Upper lobe of right lung (tissue), 1 donor: ENCODE measurements around the gene GP1BB. TPM values are rescaled to one million over a fixed set of nuclear protein-coding genes. Genes with fewer than 3 reads are reported as not detected.

Source experiments
- ATAC-seq: fragments of 200-7000 bp; cut with Tn5 transposase; one replicate; pipeline ENCODE4 v1.9.1; 2020; ENCODE audit warnings: mild to moderate bottlenecking, moderate library complexity
- DNase-seq: peaks from one replicate; pipeline ENCODE4 v3.0.0-alpha.2; 2020
- H3K27ac ChIP-seq: fragments of 200-600 bp; one replicate; pipeline ENCODE4 v1.8.0; 2022
- H3K27me3 ChIP-seq: fragments of 200-600 bp; one replicate; pipeline ENCODE4 v1.8.0; 2022; ENCODE audit warnings: mild to moderate bottlenecking
- H3K36me3 ChIP-seq: fragments of 200-600 bp; one replicate; pipeline ENCODE4 v1.8.0; 2022
- H3K4me1 ChIP-seq: fragments of 200-600 bp; one replicate; pipeline ENCODE4 v1.8.0; 2022
- H3K4me3 ChIP-seq: fragments of 200-600 bp; one replicate; pipeline ENCODE4 v1.8.0; 2022; ENCODE audit warnings: mild to moderate bottlenecking
- H3K9me3 ChIP-seq: fragments of 200-600 bp; one replicate; pipeline ENCODE4 v1.8.0; 2022
- intact Hi-C: fragments of 100-400 bp; cut with DNase I; formaldehyde crosslinking; loops from one replicate; pipeline ENCODE4 v1.11.0; 2022
- total RNA-seq: library from RNA; stranded (reverse); fragmentation: NEBNext Ultra II Directional; extraction: Animal tissue kit (Norgen Biotek cat#: 25700); gene quantifications from one replicate; pipeline ENCODE4 v1.2.1, GENCODE V29; 2021
- TF ChIP-seq, protein P1 (sequence below): fragments of 200-600 bp; IDR thresholded peaks from one replicate; pipeline ENCODE4 v1.8.0; 2022; ENCODE audit warnings: antibody characterized with exemption
- donor health status: DM: no; HTN: yes; CAD: no; lungs with severe emphysema.

The GP1BB gene
- total RNA-seq, 1 donor from 2014 or later: 1.3 TPM

DNA sequence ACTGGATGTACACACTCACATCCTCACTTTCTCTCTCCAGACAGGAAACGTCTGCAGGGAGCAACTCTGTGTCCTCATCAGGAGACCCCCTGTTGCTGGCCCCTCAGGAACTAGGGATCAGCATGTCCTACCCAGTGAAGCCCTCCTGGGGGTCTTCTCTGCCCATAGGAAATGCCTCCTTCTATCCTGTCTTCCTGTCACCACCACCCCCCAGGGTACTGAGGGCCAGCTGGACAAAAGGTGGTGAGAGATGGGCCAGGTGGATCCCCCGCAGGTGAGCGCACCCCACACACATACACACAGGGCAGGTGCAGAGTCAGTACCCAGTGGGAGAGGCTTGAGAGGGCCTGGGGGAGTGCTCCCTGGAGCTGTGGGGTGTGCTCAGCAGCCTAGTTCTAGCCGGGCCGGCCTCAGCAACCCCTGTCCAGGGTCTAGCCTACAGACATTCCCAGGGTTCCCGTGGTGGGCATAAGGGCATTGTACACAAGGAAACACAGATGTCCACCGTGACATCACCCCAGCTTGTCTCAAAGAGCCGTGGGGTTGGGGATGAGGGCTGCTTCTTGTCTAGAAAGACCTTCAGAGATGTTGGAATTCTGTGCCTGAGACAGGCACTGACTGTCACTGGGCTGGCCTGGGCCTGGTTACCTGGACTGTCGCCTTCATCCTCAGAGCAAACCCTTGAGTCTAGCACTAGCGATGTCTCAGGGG, 9.2 kb downstream of the GP1BB start:
- H3K4me3 ChIP-seq: no peak overlapping the region
- no peak overlapping the region for H3K27ac ChIP-seq
- no peaks in the 10 kb centered on the region for H3K36me3 ChIP-seq
- H3K9me3 ChIP-seq: no peaks in the 10 kb centered on the region
- no peaks in the 10 kb centered on the region for H3K27me3 ChIP-seq
- DNase-seq: no peak
- intact Hi-C loops: loop anchor here (5.0 kb wide), 1 partner anchor 180 kb away; no protein-coding TSS in a partner anchor
- TF ChIP-seq, protein P1, sequence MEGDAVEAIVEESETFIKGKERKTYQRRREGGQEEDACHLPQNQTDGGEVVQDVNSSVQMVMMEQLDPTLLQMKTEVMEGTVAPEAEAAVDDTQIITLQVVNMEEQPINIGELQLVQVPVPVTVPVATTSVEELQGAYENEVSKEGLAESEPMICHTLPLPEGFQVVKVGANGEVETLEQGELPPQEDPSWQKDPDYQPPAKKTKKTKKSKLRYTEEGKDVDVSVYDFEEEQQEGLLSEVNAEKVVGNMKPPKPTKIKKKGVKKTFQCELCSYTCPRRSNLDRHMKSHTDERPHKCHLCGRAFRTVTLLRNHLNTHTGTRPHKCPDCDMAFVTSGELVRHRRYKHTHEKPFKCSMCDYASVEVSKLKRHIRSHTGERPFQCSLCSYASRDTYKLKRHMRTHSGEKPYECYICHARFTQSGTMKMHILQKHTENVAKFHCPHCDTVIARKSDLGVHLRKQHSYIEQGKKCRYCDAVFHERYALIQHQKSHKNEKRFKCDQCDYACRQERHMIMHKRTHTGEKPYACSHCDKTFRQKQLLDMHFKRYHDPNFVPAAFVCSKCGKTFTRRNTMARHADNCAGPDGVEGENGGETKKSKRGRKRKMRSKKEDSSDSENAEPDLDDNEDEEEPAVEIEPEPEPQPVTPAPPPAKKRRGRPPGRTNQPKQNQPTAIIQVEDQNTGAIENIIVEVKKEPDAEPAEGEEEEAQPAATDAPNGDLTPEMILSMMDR: no peak
- peaks cover 3% of the 10 kb centered on the region for H3K4me1 ChIP-seq
- no peak for ATAC-seq

DNA sequence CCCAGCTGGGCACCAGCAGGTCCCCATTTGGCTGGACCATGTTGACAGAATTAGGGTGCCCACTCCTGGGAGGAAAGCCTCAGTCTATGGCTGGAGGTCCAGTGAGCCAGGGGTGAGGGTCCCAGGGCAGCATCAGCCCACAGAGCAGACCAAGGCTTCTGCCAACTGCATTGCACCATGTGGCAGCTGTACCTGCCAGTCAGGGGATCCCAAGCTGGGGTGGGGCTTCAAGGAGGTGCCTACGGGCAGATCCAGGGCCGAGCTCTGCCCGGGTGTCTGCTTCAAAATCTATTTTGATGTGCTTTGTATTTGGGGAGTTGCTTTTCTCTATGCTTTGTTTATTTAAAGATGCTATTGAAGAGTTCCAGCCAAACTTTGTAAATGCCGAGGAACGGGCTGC, 10.4 kb downstream of the GP1BB start:
- peaks cover 3% of the 10 kb centered on the region for H3K4me1 ChIP-seq
- no peak for ATAC-seq
- intact Hi-C loops: loop anchor here (5.0 kb wide), 1 partner anchor 179 kb away; no protein-coding TSS in a partner anchor

DNA sequence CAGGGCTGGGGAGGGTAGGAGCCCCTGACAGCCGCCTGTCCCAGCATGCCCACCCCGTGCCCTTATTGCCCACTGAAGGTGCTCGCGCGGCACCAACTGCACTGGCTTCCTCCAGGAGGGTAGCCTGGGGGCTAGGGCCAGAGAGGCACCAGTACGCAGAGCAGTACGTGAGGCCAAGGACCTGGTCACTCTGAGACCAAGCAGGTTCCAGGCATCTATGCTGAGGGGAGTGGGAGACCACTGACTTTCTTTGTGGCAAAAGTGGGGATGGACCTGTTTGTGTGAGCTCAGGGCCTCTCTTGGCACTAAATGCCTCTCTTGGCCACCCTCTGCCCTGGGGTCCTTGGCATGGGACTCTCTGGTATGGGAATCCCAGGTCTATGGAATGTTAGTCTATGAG, 10.8 kb downstream of the GP1BB start:
- intact Hi-C loops: loop anchor here (5.0 kb wide), 1 partner anchor 178 kb away; no protein-coding TSS in a partner anchor
- TF ChIP-seq, protein P1: no peak
- H3K27ac ChIP-seq: no peak overlapping the region
- H3K36me3 ChIP-seq: no peaks in the 10 kb centered on the region
- no peaks in the 10 kb centered on the region for H3K9me3 ChIP-seq
- H3K4me1 ChIP-seq: peaks cover 3% of the 10 kb centered on the region
- no peak overlapping the region for H3K4me3 ChIP-seq
- H3K27me3 ChIP-seq: no peaks in the 10 kb centered on the region
- ATAC-seq (no peak), DNase-seq (no peak)

More for the DNA sequence above, 10.4 kb downstream of the GP1BB start:
- no peaks in the 10 kb centered on the region for H3K9me3 ChIP-seq
- TF ChIP-seq, protein P1: no peak
- DNase-seq: no peak
- no peaks in the 10 kb centered on the region for H3K27me3 ChIP-seq
- no peak overlapping the region for H3K4me3 ChIP-seq
- H3K27ac ChIP-seq: no peak overlapping the region
- no peaks in the 10 kb centered on the region for H3K36me3 ChIP-seq

DNA sequence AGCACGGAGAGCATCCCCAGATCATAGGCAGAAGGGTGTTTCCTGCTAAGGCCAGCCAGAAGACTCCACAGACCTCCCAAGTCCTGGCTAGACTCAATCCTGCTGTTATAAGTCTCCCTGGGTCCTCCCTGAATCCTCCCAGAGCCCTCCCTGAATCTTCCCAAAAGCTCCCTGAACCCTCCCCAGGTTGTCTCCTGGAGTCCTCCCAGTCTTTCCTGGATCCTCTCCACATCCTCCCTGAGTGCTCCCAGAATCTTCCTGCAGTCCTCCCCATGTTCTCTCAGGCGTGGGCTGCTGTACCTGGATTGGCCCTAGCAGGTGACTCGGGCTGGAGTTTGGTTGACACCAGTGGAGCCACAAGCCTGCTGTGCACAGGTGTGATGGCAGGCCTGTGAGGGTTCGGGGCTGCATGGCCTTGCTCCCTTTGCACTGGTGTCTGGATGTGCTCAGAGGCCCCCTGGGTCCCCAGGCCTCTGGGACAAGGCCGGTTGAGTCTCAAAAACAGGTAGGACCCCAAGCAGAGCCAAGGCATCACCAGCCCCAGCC, 11.6 kb downstream of the GP1BB start:
- no peak overlapping the region for H3K4me3 ChIP-seq
- DNase-seq (no peak), ATAC-seq (no peak)
- H3K9me3 ChIP-seq: no peaks in the 10 kb centered on the region
- intact Hi-C loops: loop anchor here (5.0 kb wide), 1 partner anchor 177 kb away; no protein-coding TSS in a partner anchor
- TF ChIP-seq, protein P1: no peak
- H3K36me3 ChIP-seq: no peaks in the 10 kb centered on the region
- H3K27me3 ChIP-seq: no peaks in the 10 kb centered on the region
- H3K4me1 ChIP-seq: peaks cover 3% of the 10 kb centered on the region
- no peak overlapping the region for H3K27ac ChIP-seq

DNA sequence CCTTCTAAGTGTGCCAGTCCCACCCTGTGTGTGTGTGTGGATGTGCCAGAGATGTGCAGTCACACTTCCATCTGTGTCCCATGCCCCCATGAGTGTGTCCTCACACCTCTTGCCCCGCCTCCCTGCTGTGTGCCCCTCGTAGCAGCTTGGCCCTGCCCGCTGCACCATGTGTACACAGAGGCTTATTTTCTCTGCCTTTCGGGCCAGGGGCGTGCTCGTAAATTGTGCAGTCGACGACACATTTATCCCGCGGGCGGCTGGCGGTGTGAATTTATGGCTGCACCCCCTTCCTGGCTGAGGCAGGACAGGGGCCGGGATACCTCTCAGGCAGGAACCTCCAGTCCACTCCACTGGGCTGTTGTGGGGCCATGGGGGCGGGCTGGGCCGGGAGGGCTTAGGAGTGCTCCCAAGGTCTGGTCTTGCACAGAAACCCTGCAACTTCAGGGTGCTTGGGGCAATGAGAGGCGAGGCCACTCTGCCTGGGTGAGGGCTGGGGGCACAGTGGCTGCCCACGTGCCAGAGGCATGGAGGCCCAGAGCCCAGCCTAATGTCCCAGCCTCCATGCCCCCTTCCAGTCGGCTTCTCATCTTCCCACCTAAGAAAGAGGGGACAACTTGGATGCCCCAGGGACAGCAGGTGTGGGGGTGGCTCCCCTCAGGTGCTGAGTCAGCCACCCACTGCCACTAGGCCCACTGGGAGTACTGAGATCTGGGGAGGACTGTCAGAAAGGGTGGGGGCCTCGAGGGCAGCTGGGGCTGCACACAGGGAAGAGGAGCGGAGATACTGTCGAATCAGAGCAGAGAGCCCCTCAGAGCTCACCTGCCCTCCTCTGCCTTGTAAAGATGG, 12.5 kb downstream of the GP1BB start:
- intact Hi-C loops: no loop called here
- Histone ChIP-seq H3K4me1 (peaks cover 2% of the 10 kb centered on the region), H3K36me3 (no peaks in the 10 kb centered on the region), H3K27ac (no peak overlapping the region), H3K4me3 (no peak overlapping the region), H3K27me3 (no peaks in the 10 kb centered on the region), H3K9me3 (no peaks in the 10 kb centered on the region)
- TF ChIP-seq, protein P1: no peak
- ATAC-seq (no peak), DNase-seq (no peak)
